ENCODE data around the gene ISG20.
"Not testable (repeated sequence)": the region's sequence is repeated elsewhere in the genome, so short reads cannot be mapped to it uniquely, and the experiment has no call there.

ISG20 gene

GRCh38 chr15:88636654-88637053, 2.2 kb upstream of the ISG20 start:
- no peak for TF ChIP-seq CTCF (IDR thresholded peaks at IDR 0.05)
- peak overlapping the region in 1 of 2 donors; percentile 27 for H3K27ac ChIP-seq
- no peak for DNase-seq (ENCODE audit: low spot score)
- no peak overlapping the region for H3K4me3 ChIP-seq

- no peak for DNase-seq (ENCODE audit: low spot score)
- Histone ChIP-seq H3K4me3 (no peak overlapping the region), H3K27ac (peak overlapping the region in 1 of 2 donors; percentile 98)
- TF ChIP-seq CTCF (IDR thresholded peaks at IDR 0.05): no peak
These were observed 1.4 kb upstream of the ISG20 start for GRCh38 chr15:88637436-88637835.

- H3K27ac ChIP-seq: peak overlapping the region; percentile 95 to 98
- peak; percentile 82 for DNase-seq (ENCODE audit: low spot score)
- TF ChIP-seq CTCF (IDR thresholded peaks at IDR 0.05): no peak
- peak overlapping the region; percentile 75 for H3K4me3 ChIP-seq
These were observed 783 bp upstream of the ISG20 start for GRCh38 chr15:88637841-88638625.

- Histone ChIP-seq H3K4me3 (no peak overlapping the region), H3K27ac (no peak overlapping the region)
- TF ChIP-seq CTCF (IDR thresholded peaks at IDR 0.05): no peak
- no peak for DNase-seq (ENCODE audit: low spot score)
These were observed 3.2 kb downstream of the ISG20 start for GRCh38 chr15:88641959-88642452.

GRCh38 chr15:88642514-88642913, 3.7 kb downstream of the ISG20 start:
- not testable (repeated sequence) for H3K27ac ChIP-seq; H3K4me3 ChIP-seq; DNase-seq (ENCODE audit: low spot score)

GRCh38 chr15:88644741-88645140, 5.9 kb downstream of the ISG20 start:
- Histone ChIP-seq H3K27ac (no peak overlapping the region), H3K4me3 (no peak overlapping the region)
- TF ChIP-seq CTCF (IDR thresholded peaks at IDR 0.05): no peak
- peak; percentile 62 for DNase-seq (ENCODE audit: low spot score)

- no peak for TF ChIP-seq CTCF (IDR thresholded peaks at IDR 0.05)
- DNase-seq (ENCODE audit: low spot score): peak; percentile 53
- H3K4me3 ChIP-seq: no peak overlapping the region
- H3K27ac ChIP-seq: no peak overlapping the region
These were observed 6.6 kb downstream of the ISG20 start for GRCh38 chr15:88645171-88646087.

All from coronary artery (tissue), 2 donors.